DMS114 treated with DMSO at 0.1 percent for 48 hours (cell line): ENCODE data around the gene MEGF6.

ENCODE experiments used
- DNase-seq: peaks from one replicate; lab custom pipeline; 2025; ENCODE audit not compliant: unreplicated experiment; lab: John Stamatoyannopoulos, UW

MEGF6 gene

GRCh38 chr1:3610527-3611169 is 660 bp downstream of the MEGF6 start:
- DNase-seq: no peak

GRCh38 chr1:3609769-3610526 is 1.4 kb downstream of the MEGF6 start:
- DNase-seq: no peak

- no peak for DNase-seq
Measured at GRCh38 chr1:3609016-3609768, 2.1 kb downstream of the MEGF6 start.

- no peak for DNase-seq
Measured at GRCh38 chr1:3608154-3608553, 3.2 kb downstream of the MEGF6 start.

GRCh38 chr1:3607703-3608065 is 3.6 kb downstream of the MEGF6 start:
- DNase-seq: no peak

- DNase-seq: no peak
Measured at GRCh38 chr1:3606779-3607702, 4.3 kb downstream of the MEGF6 start.

GRCh38 chr1:3604997-3605823 is 6.1 kb downstream of the MEGF6 start:
- DNase-seq: no peak

GRCh38 chr1:3604468-3604974 is 6.8 kb downstream of the MEGF6 start:
- DNase-seq: no peak

- no peak for DNase-seq
Measured at GRCh38 chr1:3603571-3604467, 7.5 kb downstream of the MEGF6 start.

- DNase-seq: no peak
Measured at GRCh38 chr1:3603156-3603555, 8.2 kb downstream of the MEGF6 start.

GRCh38 chr1:3602375-3602774 is 8.9 kb downstream of the MEGF6 start:
- DNase-seq: no peak

- no peak for DNase-seq
Measured at GRCh38 chr1:3601743-3602142, 9.6 kb downstream of the MEGF6 start.

GRCh38 chr1:3600354-3600753 is 11.0 kb downstream of the MEGF6 start:
- no peak for DNase-seq

GRCh38 chr1:3599816-3600215 is 11.5 kb downstream of the MEGF6 start:
- no peak for DNase-seq

GRCh38 chr1:3599286-3599811 is 12.0 kb downstream of the MEGF6 start:
- no peak for DNase-seq

- no peak for DNase-seq
Measured at GRCh38 chr1:3598522-3599285, 12.6 kb downstream of the MEGF6 start.

GRCh38 chr1:3598051-3598491 is 13.2 kb downstream of the MEGF6 start:
- no peak for DNase-seq

- no peak for DNase-seq
Measured at GRCh38 chr1:3597599-3597964, 13.7 kb downstream of the MEGF6 start.
